ENCODE measurements around the gene SRSF9.

SRSF9 gene

GRCh38 chr12:120496413-120497340 lies 27.1 kb upstream of the SRSF9 start:
- TF ChIP-seq POLR2AphosphoS5 (IDR thresholded peaks at IDR 0.05; ENCODE audit: low read depth, low read length) (no peak), TAF1 (IDR thresholded peaks at IDR 0.05; ENCODE audit: borderline replicate concordance, insufficient read depth, low read length) (no peak), REST (IDR thresholded peaks at IDR 0.05; ENCODE audit: insufficient read depth in 1 of 2, low read depth in 2 of 2, low read length in 2 of 2) (no peak), FOXP2 (optimal IDR thresholded peaks at IDR 0.05; ENCODE audit: borderline replicate concordance, extremely low read depth, extremely low read length, insufficient read depth) (no peak), SIN3A (IDR thresholded peaks at IDR 0.05; ENCODE audit: borderline replicate concordance, insufficient read depth, low read length) (no peak)

DNA sequence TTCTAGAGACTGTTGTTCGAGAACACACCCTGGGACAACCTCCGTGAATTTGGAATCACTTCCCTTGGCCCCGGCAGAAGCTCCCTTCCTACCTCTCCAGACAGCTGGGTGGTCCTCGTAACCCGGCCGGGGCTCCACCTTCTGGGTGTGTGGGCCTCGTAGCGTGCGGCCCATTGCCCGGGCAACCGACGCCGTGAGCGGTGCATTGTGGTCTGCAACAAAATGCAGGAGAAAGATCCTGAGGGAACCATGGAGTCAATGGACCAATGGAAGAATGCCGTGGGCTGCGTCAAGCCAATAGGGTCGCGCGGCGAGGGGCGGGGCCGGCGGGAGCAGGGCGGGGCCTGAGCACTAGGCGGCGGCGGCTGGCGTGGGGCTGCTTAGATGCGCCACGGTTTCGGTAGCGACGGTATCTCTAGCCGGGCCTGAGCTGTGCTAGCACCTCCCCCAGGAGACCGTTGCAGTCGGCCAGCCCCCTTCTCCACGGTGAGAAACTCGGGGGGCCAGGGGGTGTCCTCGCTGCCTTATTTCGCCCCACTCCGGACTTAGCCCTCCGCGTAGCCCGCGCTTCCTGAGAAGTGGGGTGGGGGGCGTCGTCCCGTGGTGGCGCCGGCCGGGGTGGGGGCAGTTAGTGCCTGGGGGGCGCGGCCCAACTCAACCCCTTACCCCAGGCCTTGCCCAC lies 26.3 kb upstream of the SRSF9 start, which contains the start of gene DYNLL1:
DYNLL1 (plus strand) TSS at position 383 of the 682 bp plus-strand sequence. CDS start 309 bp downstream, outside the sequence.
- peak; percentile 94 for TF ChIP-seq SIN3A (IDR thresholded peaks at IDR 0.05; ENCODE audit: borderline replicate concordance, insufficient read depth, low read length)
- TF ChIP-seq FOXP2 (optimal IDR thresholded peaks at IDR 0.05; ENCODE audit: borderline replicate concordance, extremely low read depth, extremely low read length, insufficient read depth) = no peak
- peak in 1 of 2 experiments; percentile 83; a peak in 2 of 4 replicates for TF ChIP-seq REST (IDR thresholded peaks at IDR 0.05; ENCODE audit: insufficient read depth in 1 of 2, low read depth in 2 of 2, low read length in 2 of 2)
- TF ChIP-seq TAF1 (IDR thresholded peaks at IDR 0.05; ENCODE audit: borderline replicate concordance, insufficient read depth, low read length) = peak; percentile 95
- peak; percentile 98 for TF ChIP-seq POLR2AphosphoS5 (IDR thresholded peaks at IDR 0.05; ENCODE audit: low read depth, low read length)

GRCh38 chr12:120495186-120495730 lies 25.7 kb upstream of the SRSF9 start:
- no peak for TF ChIP-seq POLR2AphosphoS5 (IDR thresholded peaks at IDR 0.05; ENCODE audit: low read depth, low read length)
- no peak for TF ChIP-seq TAF1 (IDR thresholded peaks at IDR 0.05; ENCODE audit: borderline replicate concordance, insufficient read depth, low read length)

- TF ChIP-seq FOXP2 (optimal IDR thresholded peaks at IDR 0.05; ENCODE audit: borderline replicate concordance, extremely low read depth, extremely low read length, insufficient read depth) (no peak), POLR2AphosphoS5 (IDR thresholded peaks at IDR 0.05; ENCODE audit: low read depth, low read length) (no peak), SIN3A (IDR thresholded peaks at IDR 0.05; ENCODE audit: borderline replicate concordance, insufficient read depth, low read length) (no peak), TAF1 (IDR thresholded peaks at IDR 0.05; ENCODE audit: borderline replicate concordance, insufficient read depth, low read length) (no peak), REST (IDR thresholded peaks at IDR 0.05; ENCODE audit: insufficient read depth in 1 of 2, low read depth in 2 of 2, low read length in 2 of 2) (no peak)
Measured at GRCh38 chr12:120490833-120491512, 21.4 kb upstream of the SRSF9 start.

DNA sequence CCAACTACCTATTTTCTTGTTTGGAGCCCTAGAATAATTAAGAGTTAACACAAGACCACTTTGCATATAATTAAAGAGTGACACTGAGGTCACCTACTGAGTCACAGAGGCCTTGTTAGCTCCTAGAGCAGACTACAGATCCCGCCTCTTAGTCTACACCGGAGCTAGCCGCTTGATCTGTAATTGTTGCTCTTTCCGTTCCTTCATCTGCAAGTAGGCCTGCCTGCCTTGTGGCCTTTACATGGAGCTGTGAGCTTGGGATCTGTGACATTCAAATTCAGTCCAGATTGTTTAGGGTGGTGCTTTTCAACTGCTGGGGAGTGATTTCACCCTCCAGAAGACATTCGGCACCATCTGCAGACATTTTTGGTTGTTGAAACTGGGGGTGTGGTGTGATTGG lies 20.8 kb upstream of the SRSF9 start:
- no peak for TF ChIP-seq REST (IDR thresholded peaks at IDR 0.05; ENCODE audit: insufficient read depth in 1 of 2, low read depth in 2 of 2, low read length in 2 of 2)
- TF ChIP-seq SIN3A (IDR thresholded peaks at IDR 0.05; ENCODE audit: borderline replicate concordance, insufficient read depth, low read length) = no peak
- TF ChIP-seq POLR2AphosphoS5 (IDR thresholded peaks at IDR 0.05; ENCODE audit: low read depth, low read length) = no peak
- no peak for TF ChIP-seq FOXP2 (optimal IDR thresholded peaks at IDR 0.05; ENCODE audit: borderline replicate concordance, extremely low read depth, extremely low read length, insufficient read depth)
- TF ChIP-seq TAF1 (IDR thresholded peaks at IDR 0.05; ENCODE audit: borderline replicate concordance, insufficient read depth, low read length) = no peak

Measured in PFSK-1 (cell line).